ENCODE measurements around the gene GAREM1.

DNA sequence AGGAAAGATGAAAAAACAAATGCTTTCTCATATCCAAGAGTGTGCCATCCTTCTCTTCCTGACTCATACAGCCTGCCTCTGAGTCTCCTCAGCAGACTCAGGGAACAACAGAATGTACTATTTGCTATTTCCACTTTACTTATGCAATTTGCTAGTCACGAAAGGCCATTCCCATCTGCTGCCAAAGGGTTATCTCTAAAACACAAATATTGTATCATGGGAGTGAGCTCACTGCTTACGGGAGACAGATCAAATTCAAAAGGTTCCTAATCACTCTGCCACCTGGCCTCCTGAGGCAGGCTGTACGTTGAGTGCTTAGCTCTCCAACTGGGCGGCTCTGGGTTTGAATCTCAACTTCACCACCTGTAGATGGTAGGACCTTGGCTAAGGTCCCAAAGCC lies 92.0 kb downstream of the GAREM1 start:
- TF ChIP-seq, protein P1, sequence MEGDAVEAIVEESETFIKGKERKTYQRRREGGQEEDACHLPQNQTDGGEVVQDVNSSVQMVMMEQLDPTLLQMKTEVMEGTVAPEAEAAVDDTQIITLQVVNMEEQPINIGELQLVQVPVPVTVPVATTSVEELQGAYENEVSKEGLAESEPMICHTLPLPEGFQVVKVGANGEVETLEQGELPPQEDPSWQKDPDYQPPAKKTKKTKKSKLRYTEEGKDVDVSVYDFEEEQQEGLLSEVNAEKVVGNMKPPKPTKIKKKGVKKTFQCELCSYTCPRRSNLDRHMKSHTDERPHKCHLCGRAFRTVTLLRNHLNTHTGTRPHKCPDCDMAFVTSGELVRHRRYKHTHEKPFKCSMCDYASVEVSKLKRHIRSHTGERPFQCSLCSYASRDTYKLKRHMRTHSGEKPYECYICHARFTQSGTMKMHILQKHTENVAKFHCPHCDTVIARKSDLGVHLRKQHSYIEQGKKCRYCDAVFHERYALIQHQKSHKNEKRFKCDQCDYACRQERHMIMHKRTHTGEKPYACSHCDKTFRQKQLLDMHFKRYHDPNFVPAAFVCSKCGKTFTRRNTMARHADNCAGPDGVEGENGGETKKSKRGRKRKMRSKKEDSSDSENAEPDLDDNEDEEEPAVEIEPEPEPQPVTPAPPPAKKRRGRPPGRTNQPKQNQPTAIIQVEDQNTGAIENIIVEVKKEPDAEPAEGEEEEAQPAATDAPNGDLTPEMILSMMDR (IDR thresholded peaks at IDR 0.05; ENCODE audit: borderline replicate concordance, extremely low read depth, low read length, poor library complexity, severe bottlenecking): no peak
- TF ChIP-seq EZH2 (IDR thresholded peaks at IDR 0.05; ENCODE audit: borderline replicate concordance, low read depth, low read length, severe bottlenecking): no peak

All from DND-41 (cell line).